D721Med (cell line): ENCODE data around the gene PCBP3.

Experiments
- DNase-seq: peaks from one replicate; pipeline ENCODE4 v3.0.0; 2011; ENCODE audit warnings: low spot score; ENCODE audit not compliant: insufficient read length
- FAIRE-seq: peaks from 2 replicates; lab custom pipeline; 2011; peaks lifted over from hg19 to GRCh38; lab: Jason Lieb, UNC
- CTCF ChIP-seq: IDR thresholded peaks from 2 replicates; pipeline ENCODE4 v1.5.1; 2012; ENCODE audit warnings: mild to moderate bottlenecking, control low read depth; ENCODE audit not compliant: insufficient read depth; ENCODE audit errors: missing control alignments

The PCBP3 gene

GRCh38 chr21:45826676-45827301 lies 183.3 kb downstream of the PCBP3 start:
- no peak for FAIRE-seq
- DNase-seq, result no peak
- TF ChIP-seq CTCF, result no peak

DNA sequence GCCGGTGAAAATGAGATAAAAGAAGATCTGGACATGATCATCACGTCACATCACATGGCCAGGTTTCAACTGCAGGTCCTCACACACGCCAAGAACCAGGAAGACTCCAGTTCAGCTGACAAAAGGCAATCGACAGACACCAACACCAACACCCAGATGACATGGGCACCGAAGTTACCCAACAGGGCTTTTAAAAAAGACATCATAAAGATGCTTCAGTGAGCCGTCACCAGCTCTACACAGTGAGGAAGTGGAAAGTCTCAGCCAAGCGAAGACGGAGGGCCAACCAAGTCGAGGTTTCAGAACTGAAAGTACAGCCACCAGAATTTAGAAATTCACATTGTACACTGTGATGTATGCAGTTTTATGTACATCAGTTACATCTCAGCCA lies 183.8 kb downstream of the PCBP3 start:
- no peak for TF ChIP-seq CTCF
- DNase-seq (no peak), FAIRE-seq (no peak)

DNA sequence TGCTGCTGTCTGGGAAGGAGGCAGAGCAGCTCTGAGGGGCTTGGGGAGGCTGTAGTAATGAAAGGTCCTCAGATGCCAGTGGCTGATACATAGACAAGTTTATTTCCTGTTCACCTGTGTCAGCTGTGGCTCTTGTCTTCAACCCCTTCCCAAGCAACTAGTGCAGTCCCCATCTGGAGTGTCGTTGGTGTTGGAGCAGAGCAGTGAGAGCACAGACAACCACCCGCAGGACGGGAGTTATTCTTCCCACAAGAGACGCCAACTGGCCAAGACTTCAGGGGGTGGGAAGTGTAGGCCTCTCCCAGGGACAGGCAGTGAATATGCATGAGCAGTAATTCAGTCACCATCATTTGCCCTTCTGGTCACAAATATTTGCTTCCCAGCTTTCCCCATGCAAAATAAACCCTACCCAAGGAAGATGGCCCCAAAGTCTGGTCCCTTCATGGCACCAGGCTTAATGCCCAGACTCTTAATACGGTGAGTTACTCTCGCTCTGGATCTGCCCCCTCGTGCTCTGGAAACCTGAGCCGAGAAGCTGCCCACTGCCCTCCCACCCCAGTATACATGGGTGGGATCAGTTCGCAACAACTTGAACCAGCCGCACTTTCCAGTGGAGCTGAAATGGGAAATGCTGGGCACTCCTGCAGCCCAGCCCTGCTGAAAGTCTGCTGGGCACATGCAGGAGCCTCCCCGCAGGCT lies 184.5 kb downstream of the PCBP3 start:
- TF ChIP-seq CTCF, result no peak
- FAIRE-seq (no peak), DNase-seq (no peak)

DNA sequence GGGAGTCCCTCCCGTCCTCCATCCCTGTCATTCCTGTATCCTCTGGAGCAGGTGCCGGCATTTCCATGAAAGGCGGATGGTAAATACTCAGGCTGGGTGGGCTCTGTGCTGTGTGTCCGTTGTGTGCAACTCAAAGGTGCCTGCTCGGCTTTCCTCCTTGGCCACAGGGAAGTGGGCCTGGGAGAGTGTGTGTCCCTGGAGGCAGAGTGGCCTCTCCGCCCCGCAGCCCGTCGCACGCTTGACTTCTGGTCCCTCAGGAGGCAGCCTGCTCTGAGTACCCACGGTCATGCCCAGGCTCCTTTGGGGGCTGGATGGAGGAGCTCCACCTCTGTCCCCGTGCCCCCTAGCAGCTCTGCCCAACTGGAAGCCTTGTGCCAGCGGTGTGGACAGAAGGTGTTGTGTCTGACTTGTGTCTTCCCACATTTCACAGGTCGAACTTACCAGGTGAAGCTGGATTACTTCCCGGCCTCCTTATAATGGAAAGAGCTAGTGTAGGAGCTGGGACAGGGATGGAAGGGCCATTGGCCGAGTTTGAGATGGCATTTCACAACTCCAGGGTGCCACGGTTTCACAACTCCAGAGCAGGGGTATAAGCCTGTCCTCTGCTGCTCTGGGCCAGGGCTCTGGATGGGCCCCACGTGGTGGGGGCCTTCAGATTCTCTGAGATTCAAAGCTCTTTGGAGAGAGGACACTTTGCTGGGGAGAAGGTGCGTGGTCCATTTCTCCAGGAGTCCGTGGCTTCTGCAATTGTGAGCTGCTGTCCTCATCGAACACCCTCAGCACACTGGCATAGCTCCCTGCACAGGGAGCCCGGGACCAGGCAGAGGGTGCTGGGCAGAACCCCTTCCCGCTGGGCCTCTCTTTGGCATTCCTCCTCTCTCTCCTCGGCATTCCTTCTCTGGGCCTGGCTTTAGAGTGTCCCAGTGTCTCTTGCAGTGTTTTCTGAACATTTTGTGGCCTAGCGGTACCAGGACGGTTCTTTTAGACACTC lies 185.3 kb downstream of the PCBP3 start:
- DNase-seq (no peak), FAIRE-seq (no peak)
- no peak for TF ChIP-seq CTCF

DNA sequence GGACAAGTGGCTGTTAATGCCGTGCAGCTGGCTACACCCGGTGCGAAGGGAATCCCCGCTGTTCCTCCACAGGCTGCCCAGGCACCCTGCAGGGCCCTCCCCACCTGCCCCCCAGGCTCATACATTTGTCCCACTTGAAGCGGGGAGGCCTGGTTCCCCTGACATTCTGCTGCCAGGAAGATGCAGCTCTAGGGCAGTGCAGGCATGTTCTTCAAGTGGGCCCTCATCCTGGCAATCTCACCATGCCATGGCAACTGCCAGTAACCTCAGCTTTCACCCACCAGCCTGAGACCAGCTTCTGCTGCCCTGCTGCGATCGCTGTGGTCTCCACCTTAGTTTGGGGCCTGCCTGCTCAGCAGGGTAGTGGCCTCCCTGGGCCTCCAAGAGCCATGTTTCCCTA lies 186.1 kb downstream of the PCBP3 start:
- TF ChIP-seq CTCF, result no peak
- FAIRE-seq (no peak), DNase-seq (no peak)

DNA sequence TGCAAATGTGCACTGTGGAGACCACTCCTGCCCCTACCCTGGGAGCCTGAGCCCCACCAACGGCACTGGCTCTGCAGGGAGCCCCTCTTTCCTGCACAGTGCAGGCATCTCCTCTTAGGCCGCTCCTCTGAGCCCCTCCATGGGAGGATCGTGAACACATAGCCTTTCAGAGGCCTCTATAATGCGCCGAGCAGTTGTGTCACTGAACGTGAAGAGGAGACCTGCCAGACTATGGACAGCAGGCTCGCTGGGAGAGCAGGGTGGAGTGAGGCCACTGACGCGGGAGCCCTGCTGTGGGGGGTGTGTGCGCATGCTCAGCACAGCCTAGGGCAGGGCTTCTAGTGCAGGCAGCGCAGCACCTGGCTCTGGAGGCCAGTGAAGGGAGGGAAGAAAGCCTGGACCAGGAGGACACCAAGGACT lies 186.7 kb downstream of the PCBP3 start:
- DNase-seq (no peak), FAIRE-seq (no peak)
- TF ChIP-seq CTCF, result no peak
